GM21423 (cell line): ENCODE data around the gene RBP4.

Source experiments
- ATAC-seq: cut with Tn5 transposase; IDR thresholded peaks from one replicate; pipeline ENCODE4 v1.9.1; 2021; ENCODE audit warnings: mild to moderate bottlenecking, moderate library complexity; ENCODE audit not compliant: unreplicated experiment

The RBP4 gene

GRCh38 chr10:93596539-93596938 is 4.5 kb downstream of the RBP4 start:
- no peak for ATAC-seq

- no peak for ATAC-seq
Measured at GRCh38 chr10:93595378-93596161, 5.5 kb downstream of the RBP4 start.

- ATAC-seq, result no peak
Measured at GRCh38 chr10:93594518-93594917, 6.5 kb downstream of the RBP4 start.

DNA sequence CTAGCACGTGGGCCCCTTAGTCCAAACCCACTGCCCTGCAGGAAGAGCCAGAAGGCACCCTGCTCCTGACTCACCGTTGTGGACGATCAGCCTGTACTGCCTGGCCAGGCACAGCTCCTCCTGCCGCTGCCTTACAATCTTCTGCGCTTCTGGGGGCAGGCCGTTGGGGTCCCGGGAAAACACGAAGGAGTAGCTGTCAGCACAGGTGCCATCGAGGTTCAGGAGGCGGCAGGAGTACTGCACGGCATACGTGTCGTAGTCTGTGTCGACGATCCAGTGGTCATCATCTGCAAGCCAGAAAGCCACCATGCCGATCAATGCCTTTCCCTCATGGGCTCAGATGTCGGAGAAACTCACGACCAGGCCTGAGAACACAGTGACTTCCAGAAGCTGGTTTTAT is 7.3 kb downstream of the RBP4 start:
- ATAC-seq, result no peak

- ATAC-seq, result no peak
Measured at GRCh38 chr10:93593254-93593653, 7.8 kb downstream of the RBP4 start.

DNA sequence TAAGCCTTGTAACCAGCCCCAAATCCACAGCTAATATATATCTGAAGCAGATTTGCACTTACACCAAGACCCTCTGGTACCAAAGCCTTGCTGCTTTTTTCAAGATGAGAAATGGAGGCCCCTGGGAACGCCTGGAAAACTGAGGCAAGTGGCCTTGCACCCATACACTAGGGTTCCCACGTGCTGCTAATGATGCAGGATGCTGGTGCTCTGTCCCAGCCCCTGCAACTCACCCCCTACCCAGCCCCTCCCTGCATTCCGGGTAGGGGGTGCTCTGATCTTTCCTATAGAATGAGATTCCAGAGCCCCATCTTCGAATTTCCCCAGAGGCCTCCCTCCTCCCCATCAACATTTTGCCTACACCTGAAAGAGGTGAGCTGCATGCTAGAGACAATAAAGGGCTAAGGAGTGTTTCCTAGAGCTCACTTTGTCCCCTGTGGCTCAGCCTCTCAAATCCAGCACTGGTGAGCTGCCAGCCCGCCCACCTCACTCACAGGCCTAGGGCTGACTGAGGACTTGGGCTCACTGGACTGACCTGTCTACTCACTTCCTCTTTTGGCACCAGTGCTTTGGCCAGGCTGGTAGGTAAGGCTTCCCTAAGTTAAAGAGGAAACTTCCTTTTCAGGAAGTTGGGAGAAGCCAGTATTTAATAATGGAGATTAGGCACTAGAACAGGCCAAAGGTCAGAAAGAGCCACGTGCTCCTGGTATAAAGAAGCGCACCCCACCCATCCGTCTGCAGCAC is 9.8 kb downstream of the RBP4 start:
- no peak for ATAC-seq

GRCh38 chr10:93590638-93591037 is 10.4 kb downstream of the RBP4 start:
- no peak for ATAC-seq

DNA sequence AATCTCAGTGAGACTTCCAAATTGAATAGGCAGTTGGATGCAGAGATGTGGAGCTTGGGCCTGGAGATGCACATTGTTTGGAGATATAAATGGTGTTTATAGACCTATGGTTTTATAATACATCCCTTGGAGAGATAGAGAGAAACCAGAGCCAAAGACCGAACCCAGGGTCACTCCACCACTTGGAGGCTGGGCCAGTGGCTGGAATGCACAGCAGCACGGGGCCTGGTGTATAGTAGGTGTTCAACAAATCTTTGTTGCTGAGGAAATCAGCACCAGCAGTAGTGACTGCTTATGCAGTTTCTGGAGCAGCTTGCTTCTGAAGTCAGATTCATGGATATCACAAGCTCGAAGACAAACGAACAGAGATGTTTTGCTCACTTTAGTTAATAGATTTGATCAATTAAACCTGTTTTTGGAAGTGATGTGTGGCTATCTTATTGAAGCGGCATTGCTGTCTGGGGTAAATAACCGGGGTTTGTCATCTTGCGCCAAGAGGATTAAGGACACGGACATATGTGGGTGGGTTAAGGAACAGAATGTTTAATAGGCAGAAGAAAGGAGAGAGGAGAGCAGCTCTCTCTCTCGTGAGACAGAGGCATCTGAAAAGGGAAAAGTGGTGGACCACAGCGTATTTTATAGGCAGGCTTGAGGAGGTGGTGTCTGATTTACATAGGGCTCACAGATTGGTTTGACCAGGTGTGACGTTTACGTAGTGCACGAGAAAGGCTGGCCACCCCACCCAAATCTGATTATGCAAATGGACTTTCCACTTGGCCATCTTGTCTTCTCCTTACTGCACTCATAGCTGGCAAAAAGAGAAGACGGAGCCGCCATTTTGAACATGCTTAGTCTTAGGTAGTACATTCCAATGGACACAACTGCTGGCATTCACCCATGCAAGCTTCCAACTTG is 11.1 kb downstream of the RBP4 start:
- no peak for ATAC-seq

- no peak for ATAC-seq
Measured at GRCh38 chr10:93584445-93584844, 16.6 kb downstream of the RBP4 start.

- ATAC-seq, result no peak
Measured at GRCh38 chr10:93580828-93581227, 20.2 kb downstream of the RBP4 start.

GRCh38 chr10:93579985-93580711 is 20.9 kb downstream of the RBP4 start:
- no peak for ATAC-seq

DNA sequence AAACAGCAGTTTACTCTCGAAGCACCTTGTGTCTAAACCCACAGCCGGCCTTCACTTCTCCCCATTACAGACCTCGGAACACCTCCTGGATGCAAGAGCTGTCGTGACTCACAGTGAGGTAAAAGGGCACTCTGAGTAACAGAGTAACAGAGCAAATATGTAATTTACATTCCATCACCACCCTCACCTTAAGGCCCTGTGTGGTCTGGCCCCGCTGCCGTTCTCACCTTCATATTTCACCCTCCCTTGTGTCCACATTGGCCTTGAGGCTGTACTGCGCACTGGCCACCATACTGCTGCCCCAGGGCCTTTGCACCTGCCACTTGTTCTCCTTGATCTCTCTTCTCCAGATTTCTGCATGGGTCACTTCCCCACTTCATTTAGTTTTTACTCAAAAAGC is 21.9 kb downstream of the RBP4 start:
- no peak for ATAC-seq

- ATAC-seq, result no peak
Measured at GRCh38 chr10:93577565-93577964, 23.5 kb downstream of the RBP4 start.

GRCh38 chr10:93576888-93577287 is 24.1 kb downstream of the RBP4 start:
- ATAC-seq, result no peak

GRCh38 chr10:93573924-93574323 is 27.1 kb downstream of the RBP4 start:
- no peak for ATAC-seq

- no peak for ATAC-seq
Measured at GRCh38 chr10:93573051-93573909, 27.8 kb downstream of the RBP4 start.

DNA sequence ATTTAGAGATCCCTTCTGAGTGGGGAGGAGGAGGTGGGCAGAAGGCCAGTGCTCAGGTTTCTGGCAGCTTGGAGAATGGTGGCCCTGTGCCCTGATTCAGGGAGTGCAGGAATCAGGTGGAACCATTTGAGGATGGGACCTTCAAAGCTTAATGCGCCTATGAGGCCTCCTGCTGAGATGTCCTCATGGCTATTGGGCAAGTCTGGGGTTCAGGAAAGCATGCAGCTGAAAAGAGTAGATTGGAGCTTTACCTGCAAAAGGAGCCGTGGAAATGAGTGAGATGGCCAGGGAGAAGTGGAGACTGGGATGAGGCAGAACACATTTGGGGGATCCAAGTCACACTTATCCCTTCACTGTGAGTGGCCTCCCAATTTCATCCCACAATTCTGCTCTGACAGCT is 28.4 kb downstream of the RBP4 start:
- no peak for ATAC-seq

- no peak for ATAC-seq
Measured at GRCh38 chr10:93570383-93570782, 30.7 kb downstream of the RBP4 start.

GRCh38 chr10:93568105-93568390 is 33.0 kb downstream of the RBP4 start:
- no peak for ATAC-seq
